HCT116 (cell line): Measurements from ENCODE around the gene TTBK1. TPM values are rescaled to one million over a fixed set of nuclear protein-coding genes. Genes with fewer than 3 reads are reported as not detected.

Experiments
- ATAC-seq: fragments of 200-7000 bp; cut with Tn5 transposase; 2 replicates; pipeline ENCODE4 v1.9.1; 2020; ENCODE audit warnings: mild to moderate bottlenecking, moderate library complexity
- BruUV-seq: library from RNA; stranded (reverse); fragments of 400-500 nt; replicated peaks from 2 replicates; lab custom pipeline; 2021; lab: Mats Ljungman, UMichigan
- CTCF ChIA-PET: fragments of 300-600 bp; sonication (Branson Sonifier 250); formaldehyde crosslinking; loops from one replicate; lab custom pipeline; 2021; ENCODE audit warnings: antibody characterized with exemption; lab: Charles Lee
- POLR2A ChIA-PET: fragments of 300-600, 350-600 bp; sonication (Branson Sonifier 250); formaldehyde crosslinking; loops from one replicate; lab custom pipeline; 2021; ENCODE audit warnings: antibody characterized with exemption; lab: Charles Lee
- RAD21 ChIA-PET, 2 experiments: fragments of 300-600 bp; sonication (Branson Sonifier 250); formaldehyde crosslinking; loops; one replicate each; lab custom pipeline; 2023; ENCODE audit warnings: low total read pairs in 2 of 2; ENCODE audit not compliant: uncharacterized antibody in 2 of 2, unreplicated experiment in 2 of 2, low non-redundant PET in 1 of 2; lab: Charles Lee
- DNase-seq: peaks from one replicate; pipeline ENCODE4 v3.0.0-alpha.2; 2010; ENCODE audit warnings: low read depth, low spot score
- H2AFZ ChIP-seq: fragments of 200-600 bp; shearing (Covaris generic), sonication (generic); 2 replicates; pipeline ENCODE4 v1.6.1; 2017; ENCODE audit warnings: low read depth, mixed run types, mixed read lengths, antibody characterized with exemption, low read length; ENCODE audit not compliant: poor library complexity, severe bottlenecking
- H3K27ac ChIP-seq: 2 replicates; pipeline ENCODE4 v1.5.1; 2012; ENCODE audit warnings: low read depth, low read length
- H3K27me3 ChIP-seq: fragments of 200-600 bp; sonication (generic); 2 replicates; pipeline ENCODE4 v1.6.1; 2016; ENCODE audit warnings: mixed run types, low read length, mixed read lengths; ENCODE audit not compliant: insufficient read depth
- H3K36me3 ChIP-seq, 2 experiments: fragments of 200-500 bp in 1 of 2; fragments of 200-600 bp in 1 of 2; sonication (Bioruptor generic) in 1 of 2; sonication (generic) in 1 of 2; 2 replicates each; pipeline versions ENCODE4 v1.5.1 to v1.6.1; 2014 to 2016; ENCODE audit warnings: low read length in 2 of 2, inconsistent platforms in 1 of 2, mixed read lengths in 1 of 2, mixed run types in 1 of 2; ENCODE audit not compliant: insufficient read depth in 2 of 2, control insufficient read depth in 1 of 2
- H3K4me1 ChIP-seq, 2 experiments: fragments of 200-600 bp in 1 of 2; sonication (generic) in 1 of 2; 2 replicates each; pipeline versions ENCODE4 v1.5.1 to v1.6.1; 2012 to 2017; ENCODE audit warnings: low read length in 2 of 2, inconsistent platforms in 1 of 2, mild to moderate bottlenecking in 1 of 2, mixed read lengths in 1 of 2, mixed run types in 1 of 2, moderate library complexity in 1 of 2; ENCODE audit not compliant: insufficient read depth in 2 of 2, control insufficient read depth in 1 of 2
- H3K4me2 ChIP-seq: fragments of 200-600 bp; sonication (generic); 2 replicates; pipeline ENCODE4 v1.6.1; 2017; ENCODE audit warnings: mixed run types, low read length, mixed read lengths
- H3K4me3 ChIP-seq, 2 experiments: fragments of 200-600 bp in 1 of 2; sonication (generic) in 1 of 2; replicated peaks in 1 of 2; 2 replicates each; pipeline ENCODE4 v1.5.1; 2011 to 2016; ENCODE audit warnings: low read length in 2 of 2, control low read depth in 1 of 2, low read depth in 1 of 2, mild to moderate bottlenecking in 1 of 2, mixed read lengths in 1 of 2, mixed run types in 1 of 2
- H3K79me2 ChIP-seq: fragments of 200-600 bp; sonication (generic); 2 replicates; pipeline ENCODE4 v1.6.1; 2017; ENCODE audit warnings: mild to moderate bottlenecking, mixed run types, low read length, moderate library complexity, mixed read lengths; ENCODE audit not compliant: insufficient read depth
- H3K9ac ChIP-seq: fragments of 200-600 bp; sonication (generic); 2 replicates; pipeline ENCODE4 v1.6.1; 2016; ENCODE audit warnings: low read length, mixed read lengths
- H3K9me2 ChIP-seq: fragments of 200-600 bp; sonication (generic), shearing (Covaris generic); 2 replicates; pipeline ENCODE4 v1.6.1; 2017; ENCODE audit warnings: mixed run types, mild to moderate bottlenecking, moderate library complexity; ENCODE audit not compliant: insufficient read depth
- H3K9me3 ChIP-seq, 2 experiments: fragments of 200-500 bp in 1 of 2; fragments of 200-600 bp in 1 of 2; sonication (Bioruptor generic) in 1 of 2; sonication (generic) in 1 of 2; 2 replicates each; pipeline ENCODE4 v1.6.1; 2014 to 2017; ENCODE audit warnings: low read length in 2 of 2, mixed read lengths in 2 of 2, inconsistent platforms in 1 of 2, low read depth in 1 of 2, mild to moderate bottlenecking in 1 of 2, mixed run types in 1 of 2, moderate library complexity in 1 of 2; ENCODE audit not compliant: control insufficient read depth in 1 of 2, insufficient read depth in 1 of 2
- H4K20me1 ChIP-seq: fragments of 200-600 bp; sonication (generic), shearing (Covaris generic); 2 replicates; pipeline ENCODE4 v1.6.1; 2017; ENCODE audit warnings: mixed run types, mild to moderate bottlenecking, moderate library complexity; ENCODE audit not compliant: insufficient read depth
- CTCF ChIP-seq, 3 experiments: fragments of 200-600 bp in 1 of 3; sonication (generic) in 1 of 3; IDR thresholded peaks in 2 of 3; conservative IDR thresholded peaks in 1 of 3; 2 replicates each; pipeline ENCODE4 v1.5.1; 2012 to 2017; ENCODE audit warnings: low read depth in 2 of 3, low read length in 2 of 3, antibody characterized with exemption in 1 of 3, borderline replicate concordance in 1 of 3, control low read depth in 1 of 3, mild to moderate bottlenecking in 1 of 3, mixed read lengths in 1 of 3, mixed run types in 1 of 3, moderate library complexity in 1 of 3; ENCODE audit not compliant: insufficient read depth in 1 of 3
- POLR2A ChIP-seq: IDR thresholded peaks from 2 replicates; pipeline ENCODE4 v1.7.0; 2011; ENCODE audit warnings: borderline replicate concordance; ENCODE audit not compliant: insufficient read depth, insufficient read length; ENCODE audit errors: extremely low read depth
- RAD21 ChIP-seq: IDR thresholded peaks from 2 replicates; pipeline ENCODE4 v1.6.1; 2012; ENCODE audit warnings: low read depth, mild to moderate bottlenecking
- SP1 ChIP-seq: IDR thresholded peaks from 2 replicates; pipeline ENCODE4 v1.6.1; 2012; ENCODE audit warnings: low read depth
- intact Hi-C: fragments of 100-400 bp; cut with micrococcal nuclease; formaldehyde crosslinking; loops from 2 replicates; pipeline ENCODE4 v1.10.0; 2022
- total RNA-seq: library from RNA; stranded (reverse); gene quantifications from one replicate; pipeline ENCODE4 v1.2.1, GENCODE V29; 2021; ENCODE audit not compliant: unreplicated experiment

TTBK1 gene
- total RNA-seq, 1 experiment from 2014 or later = not detected

GRCh38 chr6:43264599-43265145 lies 21.4 kb downstream of the TTBK1 start:
- Histone ChIP-seq H4K20me1 (no peaks in the 10 kb centered on the region), H3K4me2 (no peak overlapping the region), H3K4me3 (no peak overlapping the region), H3K9me2 (no peaks in the 10 kb centered on the region), H3K79me2 (no peaks in the 10 kb centered on the region), H3K27me3 (no peaks in the 10 kb centered on the region), H3K27ac (no peak overlapping the region), H3K4me1 (no peaks in the 10 kb centered on the region), H3K9ac (no peak overlapping the region), H3K9me3 (no peaks in the 10 kb centered on the region)
- POLR2A ChIA-PET = no interaction called here
- BruUV-seq = no TSS peak
- intact Hi-C loops = no loop called here
- ATAC-seq = no peak
- RAD21 ChIA-PET = no interaction called here
- TF ChIP-seq CTCF (IDR thresholded peaks at IDR 0.05 in 2 of 3, conservative IDR thresholded peaks at IDR 0.05 in 1 of 3; ENCODE audit: borderline replicate concordance in 1 of 3, insufficient read depth in 1 of 3, low read depth in 2 of 3, low read length in 2 of 3) = no peak
- TF ChIP-seq, all 23 proteins: peak for 0
- no peak for DNase-seq
- CTCF ChIA-PET = interaction anchor here (1.7 to 3.8 kb wide), 4 partner anchors 35 to 242 kb away, joined by 4 to 23 read pairs (median 12); partner anchors contain the start of gene DNPH1
- no peak overlapping the region for H2AFZ ChIP-seq
- H3K36me3 ChIP-seq = no peaks in the 10 kb centered on the region

GRCh38 chr6:43265564-43265963 lies 22.3 kb downstream of the TTBK1 start:
- no TSS peak for BruUV-seq
- no peak overlapping the region for H3K27ac ChIP-seq
- CTCF ChIA-PET = interaction anchor here (1.6 to 1.7 kb wide), 2 partner anchors 69 to 241 kb away, joined by 4 read pairs; no protein-coding TSS in a partner anchor
- H3K79me2 ChIP-seq = no peaks in the 10 kb centered on the region
- DNase-seq (no peak), ATAC-seq (no peak)
- no peak overlapping the region for H3K4me3 ChIP-seq
- H3K9me2 ChIP-seq = no peaks in the 10 kb centered on the region
- H4K20me1 ChIP-seq = no peaks in the 10 kb centered on the region
- H3K9me3 ChIP-seq = no peaks in the 10 kb centered on the region
- POLR2A ChIA-PET = no interaction called here
- no peaks in the 10 kb centered on the region for H3K4me1 ChIP-seq
- H3K9ac ChIP-seq = no peak overlapping the region
- RAD21 ChIA-PET = no interaction called here
- intact Hi-C loops = no loop called here
- no peak overlapping the region for H3K4me2 ChIP-seq
- H2AFZ ChIP-seq = no peak overlapping the region
- peak; percentile 22; the same call in 1 of the 2 replicates for TF ChIP-seq RAD21
- TF ChIP-seq POLR2A = no peak
- no peak for TF ChIP-seq SP1
- H3K27me3 ChIP-seq = no peaks in the 10 kb centered on the region
- H3K36me3 ChIP-seq = no peaks in the 10 kb centered on the region
